CD4-positive, alpha-beta T cell treated with Interleukin-4 for 4 hours (primary cell): ENCODE results near the gene MBNL1.

Experiments
- DNase-seq: peaks from one replicate; pipeline ENCODE4 v3.0.0-alpha.2; 2020

MBNL1 gene

GRCh38 chr3:152499791-152500385 is 231.2 kb downstream of the MBNL1 start:
- no peak for DNase-seq

- no peak for DNase-seq
Measured at GRCh38 chr3:152505926-152506325, 237.2 kb downstream of the MBNL1 start.

- no peak for DNase-seq
Measured at GRCh38 chr3:152508705-152509104, 240.0 kb downstream of the MBNL1 start.

- no peak for DNase-seq
Measured at GRCh38 chr3:152511904-152512303, 243.2 kb downstream of the MBNL1 start.

GRCh38 chr3:152513301-152513960 is 244.7 kb downstream of the MBNL1 start:
- no peak for DNase-seq
